HG03457 (cell line): ENCODE measurements around the gene NLRC5.

ENCODE experiments used
- ATAC-seq: cut with Tn5 transposase; IDR thresholded peaks from one replicate; pipeline ENCODE4 v1.9.1; 2021; ENCODE audit warnings: moderate number of reproducible peaks; ENCODE audit not compliant: unreplicated experiment

NLRC5 gene

DNA sequence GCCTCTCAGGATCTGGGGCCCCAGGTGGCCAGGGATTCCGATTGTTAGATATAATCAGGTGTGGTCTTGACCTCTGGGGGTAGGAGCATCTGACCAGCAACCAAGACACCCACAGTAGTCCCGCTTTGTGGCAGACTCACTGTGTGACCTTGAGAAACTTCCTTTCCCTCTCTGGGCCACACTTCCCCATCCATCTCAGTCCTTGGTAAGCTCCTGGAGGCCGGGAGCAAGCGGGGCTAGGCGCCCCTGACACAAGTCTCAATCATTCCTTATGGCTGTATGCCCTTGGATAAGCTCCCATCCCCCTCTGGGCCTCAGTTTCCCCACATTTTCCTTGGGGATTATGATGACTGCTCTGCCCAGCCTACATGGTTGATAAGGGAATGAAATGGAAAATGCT lies 124.3 kb downstream of the NLRC5 start:
- ATAC-seq = no peak

DNA sequence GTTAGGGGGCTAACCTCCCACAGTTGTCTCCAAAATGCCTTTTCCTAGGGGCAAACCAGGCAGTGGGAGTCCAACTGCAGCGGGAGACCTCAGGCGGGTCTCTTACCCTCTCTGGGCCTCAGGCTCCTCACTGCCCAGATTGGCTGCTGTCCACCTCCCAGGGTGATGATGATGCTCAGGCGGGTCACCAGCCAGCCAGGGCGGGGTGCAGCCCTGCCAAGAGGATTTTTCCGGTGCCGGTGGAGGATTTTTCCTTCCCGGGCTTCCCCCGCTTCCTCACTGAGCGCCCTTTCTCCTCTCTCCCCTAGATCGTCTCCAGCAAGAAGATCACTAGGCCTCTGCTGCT lies 125.8 kb downstream of the NLRC5 start:
- ATAC-seq = no peak

DNA sequence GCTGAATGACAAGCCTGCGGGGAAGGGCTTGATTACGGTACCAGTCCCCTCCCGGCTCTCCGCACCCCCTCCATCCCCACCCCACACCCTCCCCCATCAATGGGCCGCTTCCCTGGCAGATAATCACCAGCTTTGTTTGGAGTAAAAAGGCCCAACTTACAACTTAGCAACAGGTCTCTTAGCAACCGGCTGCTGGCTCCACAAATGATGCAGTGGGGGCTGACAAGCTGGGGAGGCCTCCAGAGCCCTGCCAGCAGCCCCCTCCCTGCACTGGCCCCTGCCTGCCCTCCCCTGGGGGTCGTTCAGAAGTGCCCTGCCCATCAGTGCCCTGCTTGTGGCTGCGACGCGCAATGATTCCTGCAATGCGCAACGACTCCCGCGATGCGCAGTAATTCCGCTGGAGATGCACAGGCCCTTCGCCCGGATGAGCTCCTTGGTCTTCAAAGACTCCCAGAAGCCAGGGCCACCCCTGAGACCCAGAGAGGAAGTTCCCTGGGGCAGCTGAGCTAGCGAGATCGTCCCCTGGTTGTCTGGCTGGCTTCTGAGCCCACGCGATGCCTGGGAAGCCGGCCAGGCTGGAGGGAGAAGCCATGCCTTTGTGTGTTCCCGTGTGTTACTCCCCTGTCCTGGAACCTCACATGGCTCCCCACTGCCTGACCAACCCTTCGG lies 126.3 kb downstream of the NLRC5 start:
- no peak for ATAC-seq

DNA sequence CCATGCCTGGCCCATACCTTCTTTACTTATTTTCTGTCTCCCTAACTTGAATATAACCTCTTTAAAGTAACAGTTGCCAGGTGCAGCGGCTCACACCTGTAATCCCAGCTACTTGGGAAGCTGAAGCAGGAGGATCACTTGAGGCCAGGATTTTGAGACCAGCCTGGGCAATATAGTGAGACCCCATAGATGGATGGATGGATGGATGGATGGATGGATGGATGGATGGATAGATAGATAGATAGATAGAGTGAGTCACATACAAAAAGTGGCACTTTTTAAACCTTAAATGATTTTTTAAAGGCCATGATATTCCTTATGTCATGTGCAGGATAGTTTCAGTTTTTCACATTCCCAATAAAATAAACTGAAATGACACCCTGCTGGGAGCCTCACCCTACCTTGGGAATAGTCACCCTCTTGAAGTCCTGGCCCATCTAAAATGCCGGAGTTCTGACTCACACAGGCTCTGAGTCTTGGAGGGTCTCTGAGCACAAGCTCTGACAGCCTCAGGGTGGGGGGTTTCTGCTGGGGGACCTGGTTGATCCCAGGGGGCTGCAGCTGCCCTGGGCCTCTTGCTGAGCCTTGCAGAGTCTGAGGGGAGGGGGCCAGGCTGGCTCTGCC lies 129.2 kb downstream of the NLRC5 start:
- ATAC-seq = no peak

DNA sequence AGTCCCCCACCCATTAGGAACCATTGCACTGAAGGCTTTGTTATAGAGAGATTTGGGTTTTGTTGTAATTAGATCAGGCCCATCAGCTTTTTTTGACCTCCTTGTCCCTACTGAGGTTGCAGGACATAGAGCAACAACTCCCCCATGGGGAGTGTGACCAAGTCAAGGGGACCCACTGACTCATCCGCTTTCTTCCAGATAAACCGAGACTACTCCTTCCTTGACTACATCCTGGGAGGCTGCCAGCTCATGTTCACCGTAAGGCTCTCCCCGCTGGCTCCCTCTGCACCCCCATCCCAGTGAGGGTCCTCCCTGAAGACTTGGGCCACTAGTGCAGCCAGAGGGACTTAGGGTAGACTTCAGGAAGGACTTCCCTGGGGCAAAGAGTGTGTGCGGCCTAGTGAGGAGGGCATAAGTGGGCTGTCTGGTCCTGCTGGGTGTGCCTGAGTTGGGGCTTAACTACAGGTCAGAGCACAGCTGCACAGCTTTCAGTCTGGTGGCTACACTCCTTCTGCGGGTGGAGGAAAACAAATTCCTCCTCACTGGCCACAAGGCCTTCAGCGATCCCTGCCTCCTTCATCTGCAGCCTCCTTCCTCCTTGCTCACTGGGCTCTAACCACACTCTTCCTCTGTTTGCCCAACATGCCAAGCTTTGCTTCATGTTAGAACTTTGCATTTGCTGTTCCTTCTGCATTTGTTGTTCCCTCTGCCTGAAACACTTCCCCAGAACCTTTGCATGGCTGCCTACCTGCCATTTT lies 134.0 kb downstream of the NLRC5 start:
- ATAC-seq = no peak

DNA sequence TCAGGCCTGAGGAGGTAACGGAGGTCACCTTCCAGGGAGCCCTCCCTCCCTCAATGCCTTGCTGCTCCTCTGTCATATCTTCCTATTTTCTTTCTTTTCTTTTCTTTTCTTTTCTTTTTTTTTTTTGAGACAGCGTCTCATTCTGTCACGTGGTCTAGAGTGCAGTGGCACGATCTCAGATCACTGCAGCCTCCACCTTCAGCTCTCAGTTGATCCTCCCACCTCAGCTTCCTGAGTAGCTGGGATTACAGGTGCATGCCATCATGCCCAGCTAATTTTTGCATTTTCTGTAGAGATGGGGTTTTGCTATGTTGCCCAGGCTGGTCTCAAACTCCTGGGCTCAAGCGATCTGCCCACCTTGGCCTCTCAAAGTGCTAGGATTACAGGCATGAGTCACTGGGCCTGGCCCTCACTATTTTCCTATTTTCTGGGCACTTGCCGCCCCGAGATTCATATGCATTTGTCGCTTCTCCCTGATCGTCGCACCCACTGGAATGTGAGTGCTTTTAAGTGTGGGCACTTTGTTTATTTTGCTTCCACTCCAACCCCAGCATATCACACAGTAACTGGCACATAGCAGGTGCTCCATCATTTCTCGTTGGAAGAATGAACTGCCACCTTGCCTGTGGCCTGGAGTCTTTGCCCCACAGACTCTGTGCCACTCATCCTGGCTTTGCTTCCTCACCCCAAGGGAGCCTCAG lies 134.8 kb downstream of the NLRC5 start:
- ATAC-seq = no peak

DNA sequence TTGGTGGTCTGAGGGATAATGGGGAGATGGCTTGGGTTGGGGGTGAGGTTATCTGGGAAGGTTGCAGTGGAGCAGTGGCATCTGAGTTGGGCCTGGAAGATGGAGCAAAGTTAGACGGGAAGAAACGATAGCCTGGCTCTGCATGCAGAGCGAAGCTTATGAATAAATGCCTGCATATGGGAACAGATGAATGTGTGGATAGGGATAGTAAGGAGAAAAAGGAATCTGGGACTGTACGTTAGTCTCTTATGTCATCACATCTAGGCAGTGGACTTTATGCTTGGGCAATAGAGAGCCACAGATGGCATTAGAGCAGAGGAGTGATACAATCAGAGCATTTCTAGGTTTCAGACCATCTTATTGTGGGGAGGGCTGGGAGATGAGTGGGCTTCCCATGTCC lies 136.0 kb downstream of the NLRC5 start:
- no peak for ATAC-seq

DNA sequence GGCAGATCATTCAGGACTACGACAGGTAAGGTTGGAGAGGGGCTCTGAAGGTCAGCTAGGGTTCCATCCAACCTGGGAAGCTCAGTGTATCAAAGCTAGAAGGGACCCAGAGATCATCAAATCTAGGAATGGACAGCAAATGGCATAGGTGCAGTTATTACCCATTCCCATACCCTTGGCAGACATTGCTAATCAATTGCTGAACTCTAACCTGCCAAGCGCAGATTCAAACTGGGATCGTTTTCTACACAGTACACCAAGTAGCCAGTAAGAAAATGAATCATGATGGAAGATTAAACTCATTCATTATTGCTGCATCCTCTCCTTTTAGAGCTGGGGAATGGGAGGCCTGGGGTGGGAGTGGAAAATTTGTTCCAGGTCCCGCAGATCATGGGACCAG lies 136.6 kb downstream of the NLRC5 start:
- no peak for ATAC-seq

DNA sequence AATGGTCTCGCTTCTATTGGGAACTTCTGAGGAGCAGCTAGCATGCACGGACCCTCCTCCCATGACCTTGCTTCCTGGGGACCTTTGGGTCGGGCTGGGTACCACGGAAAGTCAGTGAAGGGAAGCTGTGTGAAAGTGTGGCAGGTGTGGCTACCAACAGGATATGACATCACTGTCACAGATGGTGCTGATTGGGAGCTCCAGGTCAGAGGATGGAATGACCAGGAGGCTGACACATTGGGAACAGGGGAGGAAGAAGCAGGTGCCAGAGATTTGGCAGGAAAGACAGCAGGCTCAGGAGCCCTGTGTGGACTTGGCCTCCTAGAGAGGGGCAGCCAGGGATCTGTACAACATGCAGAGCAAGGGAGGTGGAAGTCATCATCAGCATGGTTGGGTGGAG lies 137.1 kb downstream of the NLRC5 start:
- ATAC-seq = no peak

DNA sequence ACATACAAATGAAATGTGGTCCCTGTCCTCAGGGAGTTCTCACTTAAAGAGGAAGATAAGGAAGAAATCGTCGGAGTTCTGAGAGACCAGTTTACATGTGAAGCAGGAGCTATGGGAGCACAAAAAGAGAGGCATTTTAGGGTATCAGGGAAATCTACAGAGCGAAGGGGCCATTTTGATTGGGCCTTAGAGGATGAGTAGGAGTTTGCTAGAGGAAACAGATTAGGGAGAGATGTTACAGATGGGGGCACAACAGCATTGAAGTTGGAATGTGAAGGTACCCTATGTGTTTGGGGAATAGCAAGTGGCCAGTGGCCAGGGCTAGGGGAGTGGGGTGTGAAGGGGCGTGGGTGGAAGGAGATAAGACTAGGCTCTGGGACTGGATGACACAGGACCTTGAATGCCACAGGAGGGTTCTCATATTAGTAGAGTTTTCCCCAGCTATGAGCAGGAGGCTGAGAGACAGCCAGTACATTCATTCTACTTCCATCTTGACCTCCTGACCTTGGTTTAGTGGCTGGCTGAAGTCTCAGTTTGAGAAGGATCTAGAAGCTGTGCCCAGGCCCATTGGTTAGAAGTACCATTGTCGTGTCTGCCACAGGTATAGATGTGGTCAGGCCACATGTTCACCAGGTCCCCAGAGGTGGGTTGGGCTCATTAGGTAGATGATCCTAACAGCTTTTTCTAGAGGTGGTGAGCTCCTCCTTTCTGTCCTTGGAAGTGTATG lies 137.8 kb downstream of the NLRC5 start:
- no peak for ATAC-seq

DNA sequence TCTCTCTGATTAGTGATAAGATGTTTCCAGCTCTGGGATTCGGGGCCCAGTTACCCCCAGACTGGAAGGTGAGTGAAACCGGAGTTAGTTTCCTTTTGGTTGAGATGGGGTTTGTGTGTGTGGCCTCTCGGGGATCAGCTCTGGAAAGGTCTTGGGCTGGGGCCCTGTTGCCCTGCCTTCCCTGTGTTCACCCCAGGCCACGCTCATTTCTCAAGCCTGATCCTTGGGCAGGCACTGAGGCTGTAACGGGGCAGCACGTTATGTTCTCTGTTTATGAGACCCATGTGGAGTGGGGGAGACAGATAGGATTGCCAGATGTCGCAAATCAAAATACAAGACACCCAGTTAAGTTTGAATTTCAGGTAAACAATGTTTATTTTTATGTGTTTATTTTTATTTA lies 138.5 kb downstream of the NLRC5 start:
- ATAC-seq = no peak

DNA sequence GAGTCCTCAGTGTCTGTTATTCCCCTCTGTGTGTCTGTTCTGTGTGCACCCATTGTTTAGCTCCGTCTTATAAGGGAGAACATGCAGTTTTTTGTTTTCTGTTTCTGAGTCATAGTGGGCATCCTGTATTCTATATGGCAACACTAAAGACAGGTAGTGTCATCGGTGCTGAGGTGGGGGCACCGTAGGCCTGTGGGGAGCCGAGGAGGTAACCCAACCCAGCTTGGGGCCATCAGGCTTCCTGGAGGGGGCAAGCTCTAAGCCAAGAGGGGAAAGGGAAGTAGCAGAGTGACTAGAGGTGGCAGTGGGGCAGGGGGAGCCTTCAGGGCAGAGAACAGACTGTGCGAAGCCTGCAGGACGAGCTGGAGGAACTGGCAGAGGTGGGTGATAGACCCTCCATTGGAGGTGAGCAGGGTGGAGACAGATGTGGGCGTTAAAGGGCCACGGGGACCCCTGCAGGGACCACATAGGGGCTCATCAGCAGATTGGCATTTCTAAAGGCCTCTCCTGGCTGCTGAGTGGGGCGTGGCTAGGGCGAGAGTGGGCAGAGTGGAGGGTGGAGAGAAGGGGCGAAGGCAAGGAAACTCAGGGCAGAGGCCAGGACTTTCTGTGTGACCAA lies 139.5 kb downstream of the NLRC5 start:
- no peak for ATAC-seq

DNA sequence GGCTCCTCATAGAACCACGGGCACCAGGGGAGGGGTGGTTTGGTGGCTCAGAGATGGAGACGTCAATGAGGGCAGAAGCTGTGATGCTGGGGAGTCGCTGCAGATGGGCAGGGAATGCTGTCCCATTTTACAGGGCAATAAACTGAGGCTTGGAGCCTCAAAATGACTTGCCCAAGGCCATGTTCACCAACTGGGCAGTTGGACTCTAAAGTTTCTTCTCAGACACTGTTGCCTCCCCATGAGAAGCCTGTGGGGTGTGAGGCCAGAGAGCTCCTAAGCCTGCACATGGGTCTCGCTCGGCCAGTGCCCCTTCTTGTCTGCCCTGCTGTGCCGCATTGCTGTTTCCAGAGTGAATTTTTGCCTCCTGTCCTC lies 141.6 kb downstream of the NLRC5 start:
- ATAC-seq = no peak

DNA sequence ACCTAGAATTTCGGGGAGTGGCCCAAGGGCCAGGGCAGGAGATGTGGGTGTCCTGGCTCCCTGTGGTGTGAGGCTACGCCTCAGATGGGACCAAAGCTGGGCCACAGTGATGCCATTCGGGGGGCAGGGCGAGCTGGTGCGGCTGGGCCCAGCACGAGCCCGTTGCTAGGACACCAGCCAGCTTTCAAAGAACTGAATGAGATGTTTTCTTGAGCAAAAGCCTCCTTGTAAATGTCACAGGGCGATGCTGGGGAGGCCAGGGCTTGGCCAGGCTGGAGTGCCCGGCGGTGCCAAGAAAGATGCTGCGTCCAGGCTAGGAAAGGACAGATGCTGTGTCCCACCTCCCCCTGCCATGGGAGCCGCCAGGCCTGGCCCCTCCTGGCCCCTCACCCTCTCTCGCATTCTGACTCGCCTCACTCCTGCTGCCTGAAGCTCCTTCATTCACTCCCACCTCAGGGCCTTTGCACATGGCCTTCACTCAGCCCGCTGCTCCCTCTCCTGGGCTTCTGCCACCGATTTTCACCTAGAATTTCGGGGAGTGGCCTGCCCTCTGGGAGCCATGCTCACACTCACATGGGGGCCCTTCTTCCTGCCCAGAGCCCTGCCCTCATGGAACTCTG lies 142.1 kb downstream of the NLRC5 start:
- ATAC-seq = no peak

DNA sequence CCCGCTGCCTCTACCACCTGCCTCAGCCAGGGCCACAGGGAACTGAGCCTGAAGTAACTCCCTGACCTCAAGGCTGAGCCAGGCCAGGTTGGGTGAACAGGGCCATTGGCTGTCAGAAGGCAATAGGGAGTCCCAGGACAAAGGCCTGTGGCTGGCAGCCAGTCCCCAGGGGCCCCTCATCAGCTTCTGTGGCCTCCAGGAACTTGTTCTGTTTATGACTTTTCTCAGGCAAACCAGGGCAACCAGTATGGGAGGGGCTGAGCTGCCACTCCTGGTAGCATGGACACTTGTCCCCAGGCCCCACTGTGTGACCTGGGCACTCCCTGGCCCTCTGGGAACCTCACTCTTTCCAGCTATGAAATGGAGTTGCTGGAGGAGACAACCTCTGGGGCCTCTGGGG lies 143.1 kb downstream of the NLRC5 start:
- no peak for ATAC-seq

DNA sequence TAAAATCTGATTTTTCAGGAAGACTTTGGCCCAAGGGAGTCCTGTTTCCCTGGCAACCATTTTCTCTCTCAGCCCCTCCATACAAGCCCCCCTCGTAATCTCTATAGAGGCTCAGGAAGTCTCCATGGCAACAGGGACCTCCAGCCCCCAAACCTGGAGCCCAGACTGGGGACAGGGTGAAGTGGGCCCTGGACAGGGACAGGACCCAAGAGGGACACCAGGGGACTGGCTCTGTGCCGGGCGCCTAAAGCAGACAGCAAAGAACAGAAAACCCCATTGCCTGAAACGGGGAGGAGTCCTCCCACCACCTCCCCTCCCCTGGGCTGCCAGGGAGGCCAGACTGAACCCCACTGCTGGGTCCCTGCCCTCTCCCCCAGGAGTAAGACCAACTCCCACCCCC lies 143.7 kb downstream of the NLRC5 start:
- ATAC-seq = no peak
